H54 (cell line): ENCODE measurements around the gene IFNE.

ENCODE experiments used
- DNase-seq: peaks from one replicate; pipeline ENCODE4 v3.0.0; 2011; ENCODE audit warnings: low spot score, mixed read lengths; ENCODE audit not compliant: insufficient read length
- FAIRE-seq: peaks from 3 replicates; lab custom pipeline; 2011; peaks lifted over from hg19 to GRCh38; lab: Jason Lieb, UNC
- POLR2A ChIP-seq: IDR thresholded peaks from 2 replicates; pipeline ENCODE4 v1.6.1; 2011; ENCODE audit warnings: low read depth, mild to moderate bottlenecking, low read length

IFNE gene

DNA sequence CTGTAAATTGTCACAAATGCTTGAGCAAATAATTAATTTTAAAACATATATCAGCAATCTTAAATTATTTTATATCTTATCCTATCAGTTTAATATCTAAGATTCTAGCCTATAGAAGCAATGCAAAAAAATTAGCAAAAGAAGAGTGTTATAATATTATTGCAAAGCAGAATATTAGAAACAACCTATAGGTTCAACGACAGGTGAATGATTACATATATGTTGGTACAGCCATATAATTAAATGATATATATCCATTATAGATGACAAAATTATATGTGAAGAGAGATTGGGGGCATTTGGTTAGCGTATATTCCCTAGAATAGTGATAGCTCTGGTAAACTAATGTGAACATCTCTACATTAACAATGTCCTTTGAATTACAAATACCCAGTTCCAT lies at the start of gene IFNE:
IFNE (minus strand) TSS at position 101 of the 400 bp plus-strand sequence. CDS start 619 bp downstream, outside the sequence.
- TF ChIP-seq POLR2A: no peak
- no peak for FAIRE-seq
- DNase-seq: no peak

DNA sequence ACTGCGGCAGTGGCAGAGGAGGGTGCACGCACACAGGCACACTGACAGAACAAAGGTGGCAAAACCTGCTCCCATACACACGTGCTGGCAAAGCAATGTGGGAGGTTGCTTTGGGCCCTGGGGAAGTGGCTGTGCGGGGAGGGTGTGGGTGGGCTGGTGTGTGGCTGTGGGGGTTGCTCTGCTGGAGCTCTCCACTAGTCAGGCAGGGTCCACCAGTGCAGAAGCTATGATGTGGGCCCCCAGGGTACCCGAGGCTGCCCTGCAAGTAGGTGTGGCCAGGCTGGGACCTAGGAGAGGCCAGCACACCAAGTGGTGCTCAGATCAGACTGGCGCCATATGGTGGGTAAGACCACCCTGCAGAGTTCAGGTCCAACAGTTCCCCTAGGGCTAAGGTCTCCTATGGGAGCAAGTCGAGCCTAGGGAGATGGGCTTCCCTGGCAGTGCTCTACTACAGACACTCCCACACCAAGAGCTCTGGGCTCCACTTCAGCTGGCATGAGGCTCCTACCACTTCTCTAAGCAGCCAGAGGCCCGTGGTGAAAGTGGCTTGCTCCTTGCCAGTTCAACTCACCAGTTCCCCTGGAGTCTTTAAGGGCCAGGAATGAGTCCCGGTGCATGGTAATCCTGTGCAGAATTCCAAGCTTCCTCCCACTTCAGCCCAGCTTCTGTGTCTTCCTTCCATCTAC lies 46.2 kb upstream of the IFNE start:
- no peak for DNase-seq
- no peak for FAIRE-seq
- no peak for TF ChIP-seq POLR2A

DNA sequence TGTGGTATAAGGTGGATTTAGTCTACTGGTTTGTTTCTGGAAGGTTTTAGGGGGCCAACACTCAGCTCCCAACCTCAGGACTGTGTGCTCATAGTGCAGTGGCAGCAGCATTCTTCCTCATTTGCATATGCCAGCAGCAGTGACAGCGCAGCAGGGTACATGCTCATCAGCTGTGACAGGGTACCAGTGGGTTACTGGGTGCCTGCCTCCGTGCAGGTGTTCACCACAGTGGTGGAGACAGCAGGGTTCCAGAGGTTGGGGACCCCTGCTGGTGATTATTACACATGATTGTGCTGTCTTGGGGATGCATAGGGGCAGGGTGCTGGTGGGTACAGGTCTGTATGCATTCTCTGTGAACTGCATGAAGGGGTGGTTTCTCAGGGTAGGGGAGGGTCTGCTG lies 45.5 kb upstream of the IFNE start:
- no peak for TF ChIP-seq POLR2A
- FAIRE-seq: no peak
- no peak for DNase-seq

GRCh38 chr9:21525174-21525573 lies 43.1 kb upstream of the IFNE start:
- no peak for DNase-seq
- no peak for FAIRE-seq
- TF ChIP-seq POLR2A: no peak

- DNase-seq (no peak), FAIRE-seq (no peak)
- TF ChIP-seq POLR2A: no peak
Measured at GRCh38 chr9:21524099-21524830, 42.2 kb upstream of the IFNE start.

- DNase-seq (no peak), FAIRE-seq (no peak)
- no peak for TF ChIP-seq POLR2A
Measured at GRCh38 chr9:21523021-21524014, 41.2 kb upstream of the IFNE start.

- FAIRE-seq: no peak
- no peak for TF ChIP-seq POLR2A
- DNase-seq: no peak
Measured at GRCh38 chr9:21522348-21522747, 40.2 kb upstream of the IFNE start.

DNA sequence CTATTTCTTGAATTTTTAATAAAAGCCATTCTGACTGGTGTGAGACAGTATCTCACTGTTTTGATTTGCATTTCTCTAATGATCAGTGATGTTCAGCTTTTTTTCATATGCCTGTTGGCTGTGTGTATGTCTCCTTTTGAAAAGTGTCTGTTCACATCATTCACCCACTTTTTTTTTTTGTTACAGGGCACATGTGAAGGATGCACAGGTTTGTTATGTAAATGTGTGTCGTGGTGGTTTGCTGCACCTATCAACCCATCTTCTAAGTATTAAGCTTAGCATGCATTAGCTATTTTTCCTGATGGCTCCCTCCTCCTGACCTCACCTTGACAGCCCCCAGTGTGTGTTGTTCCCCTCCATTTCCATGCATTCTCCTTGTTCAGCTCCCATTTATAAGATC lies 39.3 kb upstream of the IFNE start:
- DNase-seq: no peak
- no peak for FAIRE-seq
- no peak for TF ChIP-seq POLR2A

DNA sequence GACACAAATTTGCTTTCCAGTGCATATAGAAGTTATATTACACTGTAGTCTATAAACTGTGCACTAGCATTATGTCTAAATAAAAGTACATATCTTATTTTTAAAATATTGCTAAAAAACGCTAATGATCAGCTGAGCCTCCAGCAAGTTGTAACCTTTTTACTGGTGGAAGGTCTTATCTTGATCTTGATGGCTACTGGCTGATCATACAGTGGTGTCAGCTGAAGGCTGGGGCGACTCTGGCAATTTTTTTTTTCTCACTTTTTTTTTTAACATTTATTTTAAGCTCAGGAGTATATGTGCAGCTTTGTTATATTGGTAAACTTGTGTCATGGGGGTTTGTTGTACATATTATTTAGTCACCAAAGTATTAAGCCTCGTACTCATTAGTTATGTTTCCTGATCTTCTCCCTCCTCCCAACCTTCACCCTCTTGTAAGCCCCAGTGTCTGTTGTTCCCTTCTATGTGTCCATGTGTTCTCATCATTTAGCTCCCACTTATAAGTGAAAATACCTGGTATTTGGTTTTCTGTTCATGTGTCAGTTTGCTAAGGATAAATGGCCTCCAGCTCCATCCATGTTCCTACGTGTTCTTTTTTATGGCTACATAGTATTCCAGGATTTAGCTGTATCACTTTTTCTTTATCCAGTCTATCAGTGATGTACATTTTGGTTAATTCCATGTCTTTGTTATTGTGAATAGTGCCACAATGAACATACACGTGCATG lies 38.6 kb upstream of the IFNE start:
- TF ChIP-seq POLR2A: no peak
- FAIRE-seq (no peak), DNase-seq (no peak)

DNA sequence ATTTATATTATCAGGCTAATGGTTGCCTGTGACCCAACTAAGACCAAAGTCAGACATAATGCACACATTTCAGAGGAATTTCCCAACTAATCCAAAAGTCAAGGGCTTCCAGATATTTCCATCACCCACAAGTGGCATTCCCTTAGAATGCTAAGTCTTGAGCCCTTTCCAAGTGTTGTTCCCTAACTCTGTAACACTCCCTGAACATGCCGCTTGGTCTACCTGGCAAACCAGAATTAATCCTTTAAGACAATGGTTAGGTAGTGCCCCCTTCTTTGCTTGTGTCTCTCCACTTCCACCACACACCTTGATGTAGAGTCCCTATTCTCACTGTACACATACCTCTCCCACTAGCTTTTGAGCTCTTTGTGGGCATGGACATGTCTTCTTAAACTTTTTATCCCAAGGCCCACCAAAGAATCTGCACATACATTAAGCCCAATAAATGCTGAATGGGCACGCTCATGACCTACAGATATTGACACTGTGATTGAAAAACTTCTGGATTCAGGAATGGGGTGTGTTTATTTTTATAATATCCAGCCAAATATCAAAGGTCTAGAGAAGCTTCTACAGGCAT lies 37.8 kb upstream of the IFNE start:
- FAIRE-seq: no peak
- DNase-seq: no peak
- TF ChIP-seq POLR2A: no peak

DNA sequence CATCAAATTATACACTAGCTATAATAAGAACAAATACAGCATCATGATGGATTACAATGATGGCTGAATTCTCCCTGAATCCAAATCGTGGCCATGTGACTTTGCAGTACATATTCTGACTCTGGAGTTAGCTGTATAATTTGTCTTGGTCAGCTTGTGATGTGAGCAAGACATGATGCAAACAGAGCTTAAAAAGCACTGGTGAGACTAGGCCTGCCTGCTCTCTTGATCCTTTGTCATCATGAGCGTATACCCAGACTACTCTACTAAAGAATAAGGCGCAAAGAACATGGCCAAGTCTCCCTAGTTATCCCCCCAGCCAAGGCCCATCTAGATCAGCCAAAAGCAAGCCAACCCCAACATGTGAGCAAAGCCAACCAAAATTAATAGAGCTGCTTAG lies 34.7 kb upstream of the IFNE start:
- DNase-seq: no peak
- TF ChIP-seq POLR2A: no peak
- no peak for FAIRE-seq

DNA sequence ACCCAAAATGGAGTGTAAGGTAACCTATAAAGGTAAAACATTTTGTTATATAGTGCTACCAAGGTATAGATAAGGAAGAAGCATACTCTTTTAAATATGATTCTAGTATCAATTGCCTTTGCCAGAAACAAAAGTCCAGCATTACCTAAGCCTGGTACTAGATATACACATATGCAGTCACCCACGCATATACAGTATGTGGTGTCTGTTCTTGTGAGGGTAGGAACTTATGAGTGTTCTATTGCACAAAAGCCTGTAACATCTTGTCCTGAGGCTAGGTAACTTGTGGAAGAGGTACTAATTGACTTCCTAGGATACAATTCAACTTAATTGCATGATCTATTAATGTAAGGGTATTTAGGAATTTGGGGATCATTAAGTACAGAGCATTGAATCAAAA lies 31.3 kb upstream of the IFNE start:
- TF ChIP-seq POLR2A: no peak
- FAIRE-seq: no peak
- DNase-seq: no peak

- DNase-seq (no peak), FAIRE-seq (no peak)
- TF ChIP-seq POLR2A: no peak
Measured at GRCh38 chr9:21510806-21511205, 28.7 kb upstream of the IFNE start.

- FAIRE-seq (no peak), DNase-seq (no peak)
- no peak for TF ChIP-seq POLR2A
Measured at GRCh38 chr9:21507483-21507790, 25.3 kb upstream of the IFNE start.
